Neural progenitor cell (in vitro differentiated cells): ENCODE measurements around the gene RASSF5.

Experiments
- EZH2 ChIP-seq: fragments of 200-600 bp; sonication (generic); IDR thresholded peaks from 2 replicates; pipeline ENCODE4 v1.6.1; 2017; ENCODE audit warnings: antibody characterized with exemption, mild to moderate bottlenecking, moderate library complexity
- EZH2phosphoT487 ChIP-seq: fragments of 200-600 bp; sonication (generic); IDR thresholded peaks from 2 replicates; pipeline ENCODE4 v1.6.1; 2017; ENCODE audit warnings: antibody characterized with exemption
- TF ChIP-seq, protein P1 (sequence below): fragments of 200-600 bp; sonication (generic); IDR thresholded peaks from 2 replicates; pipeline ENCODE4 v1.5.1; 2017; ENCODE audit warnings: antibody characterized with exemption, mild to moderate bottlenecking

- TF ChIP-seq, protein P1, sequence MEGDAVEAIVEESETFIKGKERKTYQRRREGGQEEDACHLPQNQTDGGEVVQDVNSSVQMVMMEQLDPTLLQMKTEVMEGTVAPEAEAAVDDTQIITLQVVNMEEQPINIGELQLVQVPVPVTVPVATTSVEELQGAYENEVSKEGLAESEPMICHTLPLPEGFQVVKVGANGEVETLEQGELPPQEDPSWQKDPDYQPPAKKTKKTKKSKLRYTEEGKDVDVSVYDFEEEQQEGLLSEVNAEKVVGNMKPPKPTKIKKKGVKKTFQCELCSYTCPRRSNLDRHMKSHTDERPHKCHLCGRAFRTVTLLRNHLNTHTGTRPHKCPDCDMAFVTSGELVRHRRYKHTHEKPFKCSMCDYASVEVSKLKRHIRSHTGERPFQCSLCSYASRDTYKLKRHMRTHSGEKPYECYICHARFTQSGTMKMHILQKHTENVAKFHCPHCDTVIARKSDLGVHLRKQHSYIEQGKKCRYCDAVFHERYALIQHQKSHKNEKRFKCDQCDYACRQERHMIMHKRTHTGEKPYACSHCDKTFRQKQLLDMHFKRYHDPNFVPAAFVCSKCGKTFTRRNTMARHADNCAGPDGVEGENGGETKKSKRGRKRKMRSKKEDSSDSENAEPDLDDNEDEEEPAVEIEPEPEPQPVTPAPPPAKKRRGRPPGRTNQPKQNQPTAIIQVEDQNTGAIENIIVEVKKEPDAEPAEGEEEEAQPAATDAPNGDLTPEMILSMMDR: no peak
- no peak for TF ChIP-seq EZH2
- no peak for TF ChIP-seq EZH2phosphoT487
These were observed 13.8 kb downstream of the RASSF5 start for GRCh38 chr1:206521127-206521526.
